OCI-LY1 (cell line): ENCODE data around the gene COP1.

ENCODE experiments used
- H2AFZ ChIP-seq: fragments of 200-600 bp; sonication (generic), shearing (Covaris generic); 2 replicates; pipeline ENCODE4 v1.6.0; 2014; ENCODE audit warnings: antibody characterized with exemption, mild to moderate bottlenecking, low read length
- H3F3A ChIP-seq: fragments of 200-600 bp; sonication (generic), shearing (Covaris generic); 2 replicates; pipeline ENCODE4 v1.6.0; 2014; ENCODE audit warnings: mild to moderate bottlenecking, antibody characterized with exemption, low read length, moderate library complexity; ENCODE audit not compliant: insufficient read depth
- H3K27ac ChIP-seq: fragments of 200-600 bp; sonication (generic); 2 replicates; pipeline ENCODE4 v1.5.1; 2014; ENCODE audit warnings: low read length, mixed run types, mild to moderate bottlenecking, low read depth; ENCODE audit not compliant: poor library complexity, severe bottlenecking
- H3K27me3 ChIP-seq: fragments of 200-600 bp; sonication (generic); 2 replicates; pipeline ENCODE4 v1.6.0; 2014; ENCODE audit warnings: antibody characterized with exemption, mild to moderate bottlenecking, low read length, moderate library complexity; ENCODE audit not compliant: insufficient read depth
- H3K36me3 ChIP-seq: fragments of 200-600 bp; sonication (generic); 2 replicates; pipeline ENCODE4 v1.6.1; 2014; ENCODE audit warnings: mild to moderate bottlenecking, antibody characterized with exemption, low read length, moderate library complexity, mixed read lengths; ENCODE audit not compliant: insufficient read depth
- H3K4me1 ChIP-seq: fragments of 200-600 bp; sonication (generic); 2 replicates; pipeline ENCODE4 v1.5.1; 2014; ENCODE audit warnings: mild to moderate bottlenecking, low read length, moderate library complexity; ENCODE audit not compliant: insufficient read depth, severe bottlenecking
- H3K4me2 ChIP-seq: fragments of 200-600 bp; sonication (generic), shearing (Covaris generic); 2 replicates; pipeline ENCODE4 v1.6.1; 2014; ENCODE audit warnings: low read length
- H3K4me3 ChIP-seq: fragments of 200-600 bp; sonication (generic); 2 replicates; pipeline ENCODE4 v1.5.1; 2014; ENCODE audit warnings: low read length, low read depth, mild to moderate bottlenecking, mixed read lengths; ENCODE audit not compliant: poor library complexity, severe bottlenecking
- H3K79me2 ChIP-seq: fragments of 200-600 bp; shearing (Covaris generic); 2 replicates; pipeline ENCODE4 v1.6.1; 2016; ENCODE audit warnings: mixed run types, low read length, mixed read lengths; ENCODE audit not compliant: insufficient read depth
- H3K9ac ChIP-seq: fragments of 200-600 bp; sonication (generic), shearing (Covaris generic); 2 replicates; pipeline ENCODE4 v1.6.1; 2014; ENCODE audit warnings: mild to moderate bottlenecking, low read length, mixed read lengths
- H3K9me2 ChIP-seq: fragments of 200-600 bp; sonication (generic), shearing (Covaris generic); 2 replicates; pipeline ENCODE4 v1.6.1; 2014; ENCODE audit warnings: low read depth, mild to moderate bottlenecking, low read length, mixed read lengths
- H3K9me3 ChIP-seq: fragments of 200-600 bp; shearing (Covaris generic); 2 replicates; pipeline ENCODE4 v1.6.1; 2014; ENCODE audit warnings: low read length, mixed read lengths
- H4K20me1 ChIP-seq: fragments of 200-600 bp; sonication (generic), shearing (Covaris generic); 2 replicates; pipeline ENCODE4 v1.6.0; 2016; ENCODE audit warnings: mild to moderate bottlenecking, low read length; ENCODE audit not compliant: insufficient read depth
- EZH2 ChIP-seq: fragments of 200-600 bp; sonication (generic), shearing (Covaris generic); IDR thresholded peaks from 2 replicates; pipeline ENCODE4 v1.8.0; 2017; ENCODE audit warnings: borderline replicate concordance, mixed run types, mild to moderate bottlenecking, antibody characterized with exemption, low read length, moderate library complexity, mixed read lengths
- TF ChIP-seq, protein P1 (sequence below): fragments of 200-600 bp; sonication (generic), shearing (Covaris generic); IDR thresholded peaks from 2 replicates; pipeline ENCODE4 v1.5.1; 2017; ENCODE audit warnings: mild to moderate bottlenecking, antibody characterized with exemption, low read length, moderate library complexity, mixed read lengths

COP1 gene

DNA sequence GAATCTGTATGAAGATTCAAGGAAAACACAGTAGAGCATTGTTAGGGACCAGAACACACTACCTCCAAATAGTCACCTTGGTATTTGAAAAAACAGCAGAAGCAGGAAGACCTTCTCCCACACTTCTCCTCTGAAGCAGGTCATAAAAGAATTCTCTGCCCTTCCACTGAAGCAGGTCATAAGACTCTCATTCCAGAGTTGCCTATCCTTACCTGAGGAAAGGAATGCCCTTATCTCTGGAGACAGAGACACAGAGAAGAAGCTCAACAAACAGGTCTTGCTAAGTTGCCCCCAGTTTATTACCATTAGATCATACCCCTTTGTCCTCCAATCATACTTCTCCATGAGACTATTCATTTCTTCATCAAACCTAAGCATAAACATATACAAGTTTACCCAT is 237.9 kb downstream of the COP1 start:
- H3K4me2 ChIP-seq: no peak overlapping the region
- peaks cover 17% of the 10 kb centered on the region; the same call in 1 of the 2 replicates for H3K36me3 ChIP-seq

DNA sequence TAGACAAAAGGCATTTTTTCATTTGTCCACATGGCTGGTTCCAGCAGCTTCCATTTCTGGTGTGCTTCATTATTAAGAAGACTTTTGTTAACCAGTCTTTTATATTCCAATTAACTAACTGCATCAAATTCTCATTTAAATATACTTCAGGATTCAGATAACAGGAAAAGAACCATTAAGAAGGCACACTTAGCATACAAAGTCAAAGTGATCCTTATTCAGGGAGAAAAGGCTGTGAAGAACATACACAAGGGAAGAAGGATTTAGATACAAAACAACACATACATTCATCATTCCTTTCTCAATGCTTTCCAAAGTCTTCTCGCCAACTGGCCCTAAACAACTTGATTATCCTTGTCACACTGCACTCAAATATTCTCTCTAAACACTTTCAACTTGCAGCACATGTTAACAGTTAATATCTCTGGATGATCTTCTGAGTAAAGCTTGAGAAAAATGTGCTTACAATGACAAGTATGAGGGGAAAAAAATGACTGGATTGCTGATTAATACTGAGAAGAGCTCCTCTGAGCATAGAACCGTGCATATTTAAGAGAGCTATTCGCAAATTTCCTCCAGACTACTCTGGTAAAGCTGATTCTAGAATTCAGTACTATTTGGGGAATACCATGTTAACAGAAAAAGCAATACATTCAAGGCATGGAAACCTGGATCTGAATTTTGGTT is 238.5 kb downstream of the COP1 start:
- Histone ChIP-seq H3K27me3 (no peaks in the 10 kb centered on the region), H3K9ac (no peak overlapping the region), H3K9me2 (no peaks in the 10 kb centered on the region), H2AFZ (no peak overlapping the region), H3K27ac (no peak overlapping the region), H3K4me2 (no peak overlapping the region), H3K79me2 (no peaks in the 10 kb centered on the region), H3K9me3 (no peaks in the 10 kb centered on the region), H3K36me3 (peaks cover 14% of the 10 kb centered on the region; the same call in 1 of the 2 replicates), H3K4me3 (no peak overlapping the region), H3K4me1 (no peaks in the 10 kb centered on the region), H4K20me1 (no peaks in the 10 kb centered on the region), H3F3A (no peaks in the 10 kb centered on the region)
- no peak for TF ChIP-seq EZH2
- TF ChIP-seq, protein P1, sequence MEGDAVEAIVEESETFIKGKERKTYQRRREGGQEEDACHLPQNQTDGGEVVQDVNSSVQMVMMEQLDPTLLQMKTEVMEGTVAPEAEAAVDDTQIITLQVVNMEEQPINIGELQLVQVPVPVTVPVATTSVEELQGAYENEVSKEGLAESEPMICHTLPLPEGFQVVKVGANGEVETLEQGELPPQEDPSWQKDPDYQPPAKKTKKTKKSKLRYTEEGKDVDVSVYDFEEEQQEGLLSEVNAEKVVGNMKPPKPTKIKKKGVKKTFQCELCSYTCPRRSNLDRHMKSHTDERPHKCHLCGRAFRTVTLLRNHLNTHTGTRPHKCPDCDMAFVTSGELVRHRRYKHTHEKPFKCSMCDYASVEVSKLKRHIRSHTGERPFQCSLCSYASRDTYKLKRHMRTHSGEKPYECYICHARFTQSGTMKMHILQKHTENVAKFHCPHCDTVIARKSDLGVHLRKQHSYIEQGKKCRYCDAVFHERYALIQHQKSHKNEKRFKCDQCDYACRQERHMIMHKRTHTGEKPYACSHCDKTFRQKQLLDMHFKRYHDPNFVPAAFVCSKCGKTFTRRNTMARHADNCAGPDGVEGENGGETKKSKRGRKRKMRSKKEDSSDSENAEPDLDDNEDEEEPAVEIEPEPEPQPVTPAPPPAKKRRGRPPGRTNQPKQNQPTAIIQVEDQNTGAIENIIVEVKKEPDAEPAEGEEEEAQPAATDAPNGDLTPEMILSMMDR: no peak

More for the DNA sequence above, 237.9 kb downstream of the COP1 start:
- Histone ChIP-seq H3K9me2 (no peaks in the 10 kb centered on the region), H4K20me1 (no peaks in the 10 kb centered on the region), H3K4me3 (no peak overlapping the region), H3F3A (no peaks in the 10 kb centered on the region), H3K79me2 (no peaks in the 10 kb centered on the region), H3K27ac (no peak overlapping the region), H2AFZ (no peak overlapping the region), H3K27me3 (no peaks in the 10 kb centered on the region), H3K9ac (no peak overlapping the region), H3K9me3 (no peaks in the 10 kb centered on the region), H3K4me1 (no peaks in the 10 kb centered on the region)
- TF ChIP-seq, protein P1: no peak
- TF ChIP-seq EZH2: no peak

DNA sequence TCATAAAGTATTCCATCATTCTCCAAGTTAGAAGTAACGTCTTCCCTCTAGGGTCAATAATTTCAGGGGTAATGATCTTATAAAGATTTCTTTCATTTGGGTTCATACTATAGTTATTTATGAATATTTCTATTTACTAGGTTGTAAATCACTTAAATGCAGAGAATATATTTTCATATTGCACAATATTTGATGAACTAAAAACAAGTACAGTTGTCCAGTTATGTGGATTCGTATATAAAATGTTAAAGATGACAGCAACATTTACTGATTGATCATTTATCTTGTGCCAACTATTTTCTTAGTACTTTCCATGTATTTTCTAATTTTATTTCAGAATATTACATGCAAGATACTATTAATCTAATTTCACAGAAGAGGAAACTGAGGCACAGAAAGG is 243.3 kb downstream of the COP1 start:
- Histone ChIP-seq H3K4me1 (no peaks in the 10 kb centered on the region), H3K4me3 (no peak overlapping the region), H3K4me2 (no peak overlapping the region), H3K9me2 (no peaks in the 10 kb centered on the region), H3K9me3 (no peaks in the 10 kb centered on the region), H3K27me3 (no peaks in the 10 kb centered on the region), H3K9ac (no peak overlapping the region), H3K79me2 (no peaks in the 10 kb centered on the region), H3F3A (no peaks in the 10 kb centered on the region), H2AFZ (no peak overlapping the region), H3K27ac (no peak overlapping the region), H4K20me1 (no peaks in the 10 kb centered on the region), H3K36me3 (no peaks in the 10 kb centered on the region; the same call in 1 of the 2 replicates)
- no peak for TF ChIP-seq EZH2
- TF ChIP-seq, protein P1: no peak
